Measurements from ENCODE around the gene SAMD4B. TPM values are rescaled to one million over a fixed set of nuclear protein-coding genes. Genes with fewer than 3 reads are reported as not detected.

The SAMD4B gene
- total and polyA plus RNA-seq, 2 experiments from 2014 or later = 54.8 to 61.0 TPM

DNA sequence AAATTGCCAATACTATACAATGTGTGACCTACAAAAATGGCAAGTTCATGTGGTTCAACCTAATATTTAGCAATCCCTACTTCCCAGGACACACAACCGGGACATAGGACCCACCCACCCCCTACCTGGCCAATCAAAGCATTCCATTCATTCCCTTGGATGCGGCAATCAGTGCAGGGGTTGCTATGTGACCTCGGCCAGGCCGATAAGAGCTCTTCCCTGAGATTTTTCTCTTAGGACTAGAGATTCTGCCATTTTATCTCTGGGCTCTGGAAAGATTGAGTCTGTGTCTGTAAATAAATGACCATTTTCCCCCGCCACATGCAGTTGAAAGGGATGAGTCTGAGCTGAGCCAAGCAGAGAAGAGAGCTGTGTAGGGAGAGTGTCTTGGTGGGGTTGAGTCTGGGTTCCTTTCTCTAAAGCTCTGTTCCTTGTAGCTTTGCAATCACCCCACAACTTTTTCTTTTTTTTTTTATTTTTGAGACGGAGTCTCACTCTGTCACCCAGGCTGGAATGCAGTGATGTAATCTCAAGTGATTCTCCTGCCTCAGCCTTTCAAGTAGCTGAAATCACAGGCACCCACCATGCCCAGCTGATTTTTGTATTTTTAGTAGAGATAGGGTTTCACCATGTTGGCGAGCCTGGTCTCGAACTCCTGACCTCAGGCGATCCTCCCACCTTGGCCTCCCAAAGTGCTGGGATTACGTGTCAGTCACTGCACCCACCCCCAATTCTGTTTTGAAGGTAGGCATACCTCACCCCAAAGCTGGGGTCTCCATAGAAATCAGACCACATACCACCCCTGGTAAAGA, 38.6 kb upstream of the SAMD4B start:
- Histone ChIP-seq H2AFZ (no peak overlapping the region), H3K79me2 (no peaks in the 10 kb centered on the region), H3K27me3 (peaks cover 13% of the 10 kb centered on the region), H3K4me1 (ENCODE audit: insufficient read depth) (peaks cover 44% of the 10 kb centered on the region), H3K27ac (peak overlapping the region; percentile 63), H3K9me3 (ENCODE audit: low read depth) (no peaks in the 10 kb centered on the region), H3K9me2 (replicated peaks; ENCODE audit: insufficient read depth) (no peaks in the 10 kb centered on the region), H3K36me3 (replicated peaks; ENCODE audit: insufficient read depth, low read depth) (no peaks in the 10 kb centered on the region), H4K20me1 (ENCODE audit: insufficient read depth, poor library complexity, severe bottlenecking) (no peaks in the 10 kb centered on the region), H3K4me2 (peak overlapping the region; percentile 43), H3K4me3 (no peak overlapping the region)
- WGBS (ENCODE audit: low lambda C conversion rate, missing lambda C conversion rate) = 39% methylated on average over 10 of the region's 10 CpGs
- TF ChIP-seq EZH2phosphoT487 (IDR thresholded peaks at IDR 0.05; ENCODE audit: low read depth, severe bottlenecking, unreplicated experiment) (no peak), EZH2 (IDR thresholded peaks at IDR 0.05; ENCODE audit: borderline replicate concordance) (no peak)
- TF ChIP-seq, protein P1, sequence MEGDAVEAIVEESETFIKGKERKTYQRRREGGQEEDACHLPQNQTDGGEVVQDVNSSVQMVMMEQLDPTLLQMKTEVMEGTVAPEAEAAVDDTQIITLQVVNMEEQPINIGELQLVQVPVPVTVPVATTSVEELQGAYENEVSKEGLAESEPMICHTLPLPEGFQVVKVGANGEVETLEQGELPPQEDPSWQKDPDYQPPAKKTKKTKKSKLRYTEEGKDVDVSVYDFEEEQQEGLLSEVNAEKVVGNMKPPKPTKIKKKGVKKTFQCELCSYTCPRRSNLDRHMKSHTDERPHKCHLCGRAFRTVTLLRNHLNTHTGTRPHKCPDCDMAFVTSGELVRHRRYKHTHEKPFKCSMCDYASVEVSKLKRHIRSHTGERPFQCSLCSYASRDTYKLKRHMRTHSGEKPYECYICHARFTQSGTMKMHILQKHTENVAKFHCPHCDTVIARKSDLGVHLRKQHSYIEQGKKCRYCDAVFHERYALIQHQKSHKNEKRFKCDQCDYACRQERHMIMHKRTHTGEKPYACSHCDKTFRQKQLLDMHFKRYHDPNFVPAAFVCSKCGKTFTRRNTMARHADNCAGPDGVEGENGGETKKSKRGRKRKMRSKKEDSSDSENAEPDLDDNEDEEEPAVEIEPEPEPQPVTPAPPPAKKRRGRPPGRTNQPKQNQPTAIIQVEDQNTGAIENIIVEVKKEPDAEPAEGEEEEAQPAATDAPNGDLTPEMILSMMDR (IDR thresholded peaks at IDR 0.05; ENCODE audit: poor library complexity) = no peak
- DNase-seq (ENCODE audit: low spot score) = peak; percentile 68

DNA sequence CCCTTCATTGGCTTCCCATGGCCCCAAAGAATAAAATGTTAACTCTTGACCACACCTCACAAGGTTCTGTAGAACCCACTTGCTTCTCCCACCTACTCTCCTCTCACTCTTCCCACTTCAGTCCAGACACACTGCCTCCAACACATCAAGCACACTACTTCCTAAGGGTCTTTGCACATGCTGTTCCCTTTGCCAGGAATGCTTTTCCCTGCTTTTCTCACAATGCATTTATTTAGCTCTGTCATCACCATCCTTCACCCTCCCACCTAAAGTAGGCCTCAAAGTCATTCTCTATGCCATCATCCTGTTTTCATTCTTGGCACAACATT, 38.1 kb upstream of the SAMD4B start:
- H3K4me2 ChIP-seq = peak overlapping the region; percentile 43
- H3K36me3 ChIP-seq (replicated peaks; ENCODE audit: insufficient read depth, low read depth) = no peaks in the 10 kb centered on the region
- no peaks in the 10 kb centered on the region for H4K20me1 ChIP-seq (ENCODE audit: insufficient read depth, poor library complexity, severe bottlenecking)
- no peak overlapping the region for H3K4me3 ChIP-seq
- no peaks in the 10 kb centered on the region for H3K9me3 ChIP-seq (ENCODE audit: low read depth)
- H3K79me2 ChIP-seq = no peaks in the 10 kb centered on the region
- no peak for TF ChIP-seq EZH2 (IDR thresholded peaks at IDR 0.05; ENCODE audit: borderline replicate concordance)
- peaks cover 44% of the 10 kb centered on the region for H3K4me1 ChIP-seq (ENCODE audit: insufficient read depth)
- no peaks in the 10 kb centered on the region for H3K9me2 ChIP-seq (replicated peaks; ENCODE audit: insufficient read depth)
- no peak overlapping the region for H2AFZ ChIP-seq
- DNase-seq (ENCODE audit: low spot score) = no peak
- peaks cover 13% of the 10 kb centered on the region for H3K27me3 ChIP-seq
- peak overlapping the region; percentile 63 for H3K27ac ChIP-seq

DNA sequence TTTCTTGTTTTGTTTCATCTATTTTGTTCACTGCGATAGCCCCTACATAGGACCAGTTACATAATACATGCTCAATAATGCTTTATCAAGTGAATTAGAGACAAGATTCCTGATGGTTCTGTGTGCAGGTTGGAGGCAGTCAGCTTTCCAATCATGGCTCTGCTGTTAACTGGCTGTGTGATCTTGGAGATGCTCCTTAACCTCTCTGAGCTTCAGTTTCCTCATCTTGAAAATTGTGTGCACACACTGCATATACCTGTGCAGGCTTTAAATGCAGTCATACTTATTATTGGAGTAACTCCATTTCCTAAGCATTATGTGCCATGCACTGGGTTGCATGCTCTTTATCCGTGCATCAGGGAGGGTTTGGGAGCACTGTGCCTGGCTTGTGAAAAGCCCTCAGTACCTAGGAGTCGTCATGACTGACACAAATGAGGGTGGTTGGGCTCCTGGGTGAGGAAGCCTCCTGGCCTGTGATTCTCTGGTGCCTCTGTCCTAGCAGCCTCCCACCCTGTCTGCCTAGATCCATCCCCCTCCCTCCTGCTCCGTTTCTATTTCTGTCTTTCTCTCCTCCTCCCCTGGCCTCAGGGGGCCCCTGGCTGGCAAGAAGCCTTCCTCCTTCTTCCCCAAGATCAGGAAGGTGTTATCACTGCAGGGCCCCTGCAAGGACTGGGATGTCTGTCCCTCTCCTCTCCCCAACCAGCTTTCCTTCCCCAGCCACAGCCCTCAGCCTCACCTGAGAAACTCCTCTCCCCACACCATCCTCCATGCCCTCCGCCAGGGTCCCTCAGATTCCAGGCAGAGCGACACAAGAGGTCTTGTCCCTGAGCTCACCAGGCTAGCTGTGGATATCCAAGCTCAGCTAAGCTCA, 37.3 kb upstream of the SAMD4B start:
- 44% methylated on average over 6 of the region's 6 CpGs for WGBS (ENCODE audit: low lambda C conversion rate, missing lambda C conversion rate)
- Histone ChIP-seq H3K4me2 (peak overlapping the region; percentile 54), H3K36me3 (replicated peaks; ENCODE audit: insufficient read depth, low read depth) (no peaks in the 10 kb centered on the region), H3K4me3 (no peak overlapping the region), H3K4me1 (ENCODE audit: insufficient read depth) (peaks cover 44% of the 10 kb centered on the region), H4K20me1 (ENCODE audit: insufficient read depth, poor library complexity, severe bottlenecking) (no peaks in the 10 kb centered on the region), H3K27me3 (peaks cover 13% of the 10 kb centered on the region), H3K9me2 (replicated peaks; ENCODE audit: insufficient read depth) (no peaks in the 10 kb centered on the region), H2AFZ (no peak overlapping the region), H3K9me3 (ENCODE audit: low read depth) (no peaks in the 10 kb centered on the region), H3K27ac (no peak overlapping the region), H3K79me2 (no peaks in the 10 kb centered on the region)
- peak; percentile 40 for DNase-seq (ENCODE audit: low spot score)
- TF ChIP-seq EZH2phosphoT487 (IDR thresholded peaks at IDR 0.05; ENCODE audit: low read depth, severe bottlenecking, unreplicated experiment) = no peak

DNA sequence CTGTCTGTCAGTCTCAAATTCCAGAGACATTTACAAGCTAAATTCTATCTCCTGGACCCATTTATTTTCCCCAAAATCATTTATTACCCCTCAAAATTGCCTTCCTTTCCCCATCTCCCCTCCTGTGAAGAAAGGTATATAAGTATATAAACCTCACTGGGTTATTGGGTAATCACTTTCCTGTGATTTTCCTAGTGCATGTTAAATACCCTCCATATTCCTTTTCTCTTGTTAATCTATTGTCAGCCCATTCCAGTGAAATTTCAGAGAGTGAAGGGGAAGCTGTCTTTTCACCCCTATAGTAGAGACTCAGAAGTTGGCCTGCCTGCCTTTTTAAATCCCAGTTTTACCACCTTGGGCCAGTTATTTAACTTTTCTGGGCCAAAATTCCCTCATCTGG, 36.1 kb upstream of the SAMD4B start:
- H3K27me3 ChIP-seq = peaks cover 13% of the 10 kb centered on the region
- no peaks in the 10 kb centered on the region for H3K9me3 ChIP-seq (ENCODE audit: low read depth)
- TF ChIP-seq EZH2phosphoT487 (IDR thresholded peaks at IDR 0.05; ENCODE audit: low read depth, severe bottlenecking, unreplicated experiment) = no peak
- TF ChIP-seq, protein P1 (IDR thresholded peaks at IDR 0.05; ENCODE audit: poor library complexity) = no peak
- no peak for TF ChIP-seq EZH2 (IDR thresholded peaks at IDR 0.05; ENCODE audit: borderline replicate concordance)
- H3K4me2 ChIP-seq = peak overlapping the region; percentile 89
- DNase-seq (ENCODE audit: low spot score) = no peak
- no peaks in the 10 kb centered on the region for H4K20me1 ChIP-seq (ENCODE audit: insufficient read depth, poor library complexity, severe bottlenecking)
- no peak overlapping the region for H2AFZ ChIP-seq
- H3K4me1 ChIP-seq (ENCODE audit: insufficient read depth) = peaks cover 44% of the 10 kb centered on the region
- H3K4me3 ChIP-seq = no peak overlapping the region
- peak overlapping the region; percentile 80 for H3K27ac ChIP-seq
- H3K9me2 ChIP-seq (replicated peaks; ENCODE audit: insufficient read depth) = no peaks in the 10 kb centered on the region
- H3K36me3 ChIP-seq (replicated peaks; ENCODE audit: insufficient read depth, low read depth) = no peaks in the 10 kb centered on the region
- no peaks in the 10 kb centered on the region for H3K79me2 ChIP-seq

All from hepatocyte (in vitro differentiated cells).